Left lung (tissue), 10 donors: ENCODE data around the gene RNF19B. TPM values are rescaled to one million over a fixed set of nuclear protein-coding genes. Genes with fewer than 3 reads are reported as not detected.
A peak's percentile ranks its signal among the peaks of the same experiment; 100 is the strongest.

Experiments
- ATAC-seq: fragments of 200-7000 bp; cut with Tn5 transposase; one replicate; pipeline ENCODE4 v1.9.1; 2020; ENCODE audit warnings: moderate library complexity
- DNase-seq, 4 donors: peaks; one replicate each; pipeline ENCODE4 v3.0.0-alpha.2; 2013 to 2020
- H3K27ac ChIP-seq, 2 donors: fragments of 200-600 bp; sonication (generic) in 1 of 2; one replicate each; pipeline versions ENCODE4 v1.5.0 to v1.8.0; 2020 to 2021
- H3K27me3 ChIP-seq, 2 donors: fragments of 200-600 bp; sonication (generic) in 1 of 2; one replicate each; pipeline versions ENCODE4 v1.5.0 to v1.8.0; 2020 to 2021
- H3K36me3 ChIP-seq, 2 donors: fragments of 200-600 bp; sonication (generic) in 1 of 2; one replicate each; pipeline versions ENCODE4 v1.5.0 to v1.8.0; 2020 to 2021
- H3K4me1 ChIP-seq, 2 donors: fragments of 200-600 bp; one replicate each; pipeline ENCODE4 v1.8.0; 2021
- H3K4me3 ChIP-seq, 2 donors: fragments of 200-600 bp; sonication (generic) in 1 of 2; one replicate each; pipeline versions ENCODE4 v1.5.0 to v1.8.0; 2020 to 2021; ENCODE audit warnings: mild to moderate bottlenecking in 1 of 2
- H3K9me3 ChIP-seq, 2 donors: fragments of 200-600 bp; sonication (generic) in 1 of 2; one replicate each; pipeline versions ENCODE4 v1.5.0 to v1.8.0; 2020 to 2021
- CTCF ChIP-seq, 2 donors: fragments of 200-600 bp; sonication (generic) in 1 of 2; IDR thresholded peaks; one replicate each; pipeline versions ENCODE4 v1.5.0 to v1.8.0; 2021; ENCODE audit warnings: antibody characterized with exemption in 2 of 2
- intact Hi-C, 2 donors: fragments of 100-400 bp; cut with DNase I; formaldehyde crosslinking; loops; one replicate each; pipeline versions ENCODE4 v1.11.2 to v1.14.2; 2022
- polyA plus RNA-seq, 6 donors: library from polyadenylated mRNA; unstranded; fragments of 120-200 nt; gene quantifications; one replicate each; pipeline ENCODE4 v1.2.1, GENCODE V29; 2013; ENCODE audit not compliant: insufficient read length in 6 of 6
- total RNA-seq, 2 donors: library from RNA; stranded (reverse); fragmentation: NEBNext Ultra II Directional; extraction: Animal tissue kit (Norgen Biotek cat#: 25700); gene quantifications; one replicate each; pipeline ENCODE4 v1.2.1, GENCODE V29; 2021
- donor health status: DM: no; HTN: yes; CAD: no.
- donor health status: DM: no; HTN: no; CAD: no.

RNF19B gene
- total and polyA plus RNA-seq, 8 donors, result 11.8 to 46.0 (median 12.9) TPM

- ATAC-seq, result no peak
These were observed 45.0 kb upstream of the RNF19B start for GRCh38 chr1:33009561-33009960.

GRCh38 chr1:33008051-33008914, 43.7 kb upstream of the RNF19B start:
- peak; percentile 68 for ATAC-seq
- H3K9me3 ChIP-seq, result no peaks in the 10 kb centered on the region
- H3K4me3 ChIP-seq, result no peak overlapping the region
- H3K36me3 ChIP-seq, result peaks cover 0 to 15% of the 10 kb centered on the region in 2 donors
- H3K4me1 ChIP-seq, result peaks cover 50 to 77% of the 10 kb centered on the region in 2 donors
- TF ChIP-seq CTCF (IDR thresholded peaks at IDR 0.05), result no peak
- intact Hi-C loops, result no loop called here
- no peaks in the 10 kb centered on the region for H3K27me3 ChIP-seq
- DNase-seq, result peak in 2 of 4 donors; percentile 70 to 73
- peak overlapping the region; percentile 8 to 60 for H3K27ac ChIP-seq

More at GRCh38 chr1:33009561-33009960, 45.0 kb upstream of the RNF19B start:
- TF ChIP-seq CTCF (IDR thresholded peaks at IDR 0.05), result no peak
- Histone ChIP-seq H3K27ac (peak overlapping the region; percentile 60 to 80), H3K36me3 (peaks cover 0 to 28% of the 10 kb centered on the region in 2 donors), H3K9me3 (no peaks in the 10 kb centered on the region), H3K4me3 (no peak overlapping the region), H3K27me3 (no peaks in the 10 kb centered on the region), H3K4me1 (peaks cover 50 to 77% of the 10 kb centered on the region in 2 donors)
- DNase-seq, result no peak
- intact Hi-C loops, result no loop called here

GRCh38 chr1:33007190-33008050, 42.8 kb upstream of the RNF19B start:
- H3K27me3 ChIP-seq, result no peaks in the 10 kb centered on the region

GRCh38 chr1:33005838-33006421, 41.3 kb upstream of the RNF19B start:
- intact Hi-C loops, result no loop called here
- no peak for TF ChIP-seq CTCF (IDR thresholded peaks at IDR 0.05)
- Histone ChIP-seq H3K9me3 (no peaks in the 10 kb centered on the region), H3K27ac (no peak overlapping the region), H3K4me1 (peaks cover 39 to 65% of the 10 kb centered on the region in 2 donors), H3K27me3 (no peaks in the 10 kb centered on the region), H3K4me3 (no peak overlapping the region), H3K36me3 (no peaks in the 10 kb centered on the region)
- no peak for ATAC-seq
- DNase-seq, result no peak

More at GRCh38 chr1:33007190-33008050, 42.8 kb upstream of the RNF19B start:
- H3K27ac ChIP-seq, result peak overlapping the region; percentile 41 to 60
- H3K4me1 ChIP-seq, result peaks cover 50 to 76% of the 10 kb centered on the region in 2 donors
- DNase-seq, result peak in 2 of 4 donors; percentile 50 to 61
- peaks cover 0 to 7% of the 10 kb centered on the region in 2 donors for H3K36me3 ChIP-seq
- intact Hi-C loops, result no loop called here
- ATAC-seq, result peak; percentile 77
- no peak overlapping the region for H3K4me3 ChIP-seq
- H3K9me3 ChIP-seq, result no peaks in the 10 kb centered on the region
- peak; percentile 12 to 29 for TF ChIP-seq CTCF (IDR thresholded peaks at IDR 0.05)
